HG03575 (cell line): ENCODE data around the gene HTR4.
"Not testable (repeated sequence)": the region's sequence is repeated elsewhere in the genome, so short reads cannot be mapped to it uniquely, and the experiment has no call there.

Experiments used
- ATAC-seq: cut with Tn5 transposase; IDR thresholded peaks from one replicate; pipeline ENCODE4 v1.9.1; 2021; ENCODE audit not compliant: unreplicated experiment, insufficient number of reproducible peaks, low FRiP score; ENCODE audit errors: extremely low read depth

Gene HTR4

DNA sequence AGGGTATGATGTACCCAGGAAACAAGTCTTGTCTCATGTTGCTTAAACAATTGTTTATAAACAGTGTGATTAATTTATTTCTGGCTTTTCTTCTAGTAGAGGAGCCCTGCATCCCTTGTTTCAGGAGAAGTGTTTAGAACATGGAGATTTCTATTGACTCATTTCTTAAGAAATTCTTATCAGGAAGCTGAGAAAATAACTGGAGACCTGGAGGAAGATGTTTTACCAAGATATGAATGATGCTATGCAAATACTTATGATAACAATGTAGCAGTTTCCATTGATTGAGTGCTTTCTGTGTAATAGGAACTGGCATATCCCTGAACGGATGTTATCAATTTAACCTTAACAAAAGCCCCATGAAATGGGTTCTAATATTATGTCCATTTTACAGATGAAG is 162.0 kb downstream of the HTR4 start:
- ATAC-seq, result no peak

DNA sequence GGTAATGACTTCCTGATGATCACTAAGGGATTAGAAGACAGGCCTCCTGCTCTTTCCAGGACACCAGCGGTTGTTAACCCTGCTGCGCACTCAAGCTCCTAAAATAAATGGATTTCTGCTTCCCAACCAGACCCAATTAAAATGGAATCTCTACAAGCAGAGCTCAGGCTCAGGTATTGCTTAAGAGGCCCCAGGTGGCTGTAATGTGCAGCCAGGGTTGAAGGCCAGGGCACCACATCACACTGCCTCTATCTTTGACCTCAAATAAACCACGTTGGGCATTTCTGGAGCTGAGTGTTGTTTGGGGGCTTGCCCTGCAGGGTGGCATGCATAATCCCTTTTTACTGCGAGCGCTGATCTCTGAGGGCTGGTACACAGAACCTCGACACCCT is 162.5 kb downstream of the HTR4 start:
- no peak for ATAC-seq

- ATAC-seq, result no peak
Measured at GRCh38 chr5:148491015-148491792, 163.1 kb downstream of the HTR4 start.

GRCh38 chr5:148488757-148489156 is 165.6 kb downstream of the HTR4 start:
- ATAC-seq, result no peak

DNA sequence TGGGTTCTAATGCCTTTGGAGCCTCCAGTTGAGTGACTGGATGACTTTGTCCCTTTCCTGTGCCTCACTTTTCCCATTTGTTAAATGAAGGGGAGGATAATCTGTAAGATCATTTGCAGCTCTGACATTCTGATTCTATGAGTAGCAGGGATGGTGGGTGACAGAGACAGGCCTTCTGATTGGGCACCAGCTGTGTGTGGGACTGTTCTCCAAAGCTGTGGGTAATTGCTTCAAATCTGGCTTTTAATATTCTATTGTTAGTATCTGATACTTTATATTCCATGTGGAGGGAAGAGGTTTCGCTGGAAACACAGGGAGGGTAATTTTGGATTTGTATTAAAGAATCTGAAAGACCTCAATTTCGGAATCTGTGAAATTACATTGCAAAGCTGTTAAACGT is 167.9 kb downstream of the HTR4 start:
- ATAC-seq, result no peak

DNA sequence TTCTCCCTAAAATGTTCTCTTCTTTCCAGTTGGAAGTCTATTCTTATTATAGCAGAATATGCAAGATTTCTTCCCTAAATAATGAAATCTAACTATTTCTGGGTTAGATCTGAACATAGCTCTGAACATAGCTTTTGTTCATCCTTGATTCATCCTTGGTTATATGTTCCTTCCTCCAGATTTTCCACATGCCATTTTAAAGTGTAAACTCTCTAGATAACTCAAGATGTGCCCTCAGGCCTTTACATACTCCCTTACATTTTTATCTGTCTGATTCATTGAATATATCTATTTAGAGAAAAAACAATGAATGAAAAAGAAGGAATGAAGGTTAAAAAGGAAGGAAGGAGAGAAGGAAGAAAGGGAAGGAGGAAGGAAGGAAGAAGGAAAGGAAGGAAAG is 169.7 kb downstream of the HTR4 start:
- no peak for ATAC-seq

DNA sequence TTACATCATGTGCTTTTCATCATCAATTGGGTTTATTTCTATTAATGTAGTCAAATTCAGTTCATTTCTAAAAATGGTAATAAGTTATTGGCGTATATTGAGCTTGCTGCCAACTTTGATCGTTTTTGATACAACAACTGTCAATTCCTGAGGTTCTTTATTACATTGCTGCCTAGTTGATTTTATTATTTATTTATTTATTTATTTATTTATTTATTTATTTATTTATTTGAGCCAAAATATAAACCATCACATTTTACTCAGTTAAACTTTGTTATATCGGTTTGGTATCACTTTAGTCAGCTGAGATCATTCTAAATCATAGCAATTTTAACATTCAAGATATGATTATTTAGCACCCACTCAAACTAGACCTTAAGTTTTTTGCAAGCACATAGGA is 170.6 kb downstream of the HTR4 start:
- ATAC-seq, result no peak

DNA sequence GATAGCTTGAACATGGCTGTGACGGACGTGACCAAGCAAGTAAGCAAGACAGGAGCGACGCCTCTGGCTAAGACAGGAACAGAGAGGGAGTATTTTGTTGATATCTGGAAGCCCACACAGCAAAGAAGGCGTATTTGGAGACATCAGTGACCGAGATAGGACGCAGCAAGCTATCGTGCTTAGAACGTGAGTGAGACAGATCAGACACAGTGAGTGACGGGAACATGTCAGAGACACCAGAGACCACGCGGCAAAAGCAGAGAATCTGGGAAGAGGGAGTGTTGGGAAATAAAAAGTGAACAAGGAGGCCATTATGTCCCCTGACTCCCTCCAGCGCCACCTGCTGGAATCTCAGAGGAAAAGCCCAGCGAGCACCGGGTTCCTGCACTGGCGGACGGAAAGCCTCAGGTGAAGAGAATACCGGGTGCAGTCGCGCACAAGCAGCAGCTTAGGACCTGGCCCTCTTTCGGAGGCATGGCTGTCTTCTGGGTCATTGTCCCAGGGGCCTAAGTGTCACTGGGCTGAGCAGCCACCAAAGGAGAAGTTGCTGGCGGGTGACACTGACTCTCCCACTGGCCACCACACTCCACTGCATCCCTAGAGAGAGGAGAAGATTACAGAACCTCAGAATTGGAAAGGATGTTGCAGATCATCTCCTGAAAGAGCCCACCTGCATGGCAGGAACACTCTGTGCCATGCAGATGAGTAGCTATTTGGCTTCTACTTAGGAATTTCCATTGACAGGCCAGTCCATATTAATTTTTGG is 171.4 kb downstream of the HTR4 start:
- ATAC-seq, result no peak

GRCh38 chr5:148482196-148482595 is 172.1 kb downstream of the HTR4 start:
- ATAC-seq, result no peak

DNA sequence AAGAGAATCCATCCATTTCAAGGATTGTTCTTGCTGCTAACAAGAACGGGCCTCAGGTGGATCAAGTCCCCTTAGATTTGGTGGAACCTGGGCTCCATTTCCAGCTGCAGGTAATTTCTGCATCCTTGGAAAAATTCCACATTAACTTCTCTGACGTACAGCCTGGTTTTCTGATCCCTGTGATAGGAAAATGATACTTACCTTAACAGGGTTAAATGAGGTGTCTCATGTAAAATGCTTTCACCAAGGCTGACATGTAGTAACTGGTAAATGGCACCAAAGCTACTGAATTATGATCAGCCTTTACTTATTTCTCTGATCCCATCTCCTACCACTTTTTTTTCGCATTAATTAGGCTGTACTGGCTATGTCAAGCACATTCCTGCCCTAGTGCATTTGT is 176.9 kb downstream of the HTR4 start:
- ATAC-seq, result no peak

GRCh38 chr5:148476302-148476701 is 178.0 kb downstream of the HTR4 start:
- no peak for ATAC-seq

DNA sequence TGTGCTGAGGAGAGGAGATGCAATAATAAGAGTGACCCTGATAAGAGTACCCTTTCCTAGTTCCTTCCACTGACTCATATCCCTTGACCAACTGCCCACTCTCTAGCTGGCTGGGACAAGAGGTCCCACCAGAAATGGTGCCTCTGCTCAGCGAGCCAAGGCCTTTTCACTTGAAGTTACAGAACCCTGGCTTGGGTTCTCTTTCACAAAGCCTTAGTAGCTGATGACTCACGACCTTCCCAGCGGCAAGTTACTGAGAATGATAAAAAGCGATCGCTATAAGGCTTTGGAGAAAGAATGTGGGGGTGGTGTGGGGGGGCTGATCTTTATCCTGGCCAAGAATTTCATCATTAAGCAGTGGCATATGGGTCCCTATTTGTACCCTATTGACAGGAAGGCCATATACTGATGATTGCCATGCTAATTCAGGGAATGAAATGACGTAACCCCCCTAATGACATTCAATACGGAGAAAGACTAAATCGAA is 180.3 kb downstream of the HTR4 start:
- ATAC-seq, result no peak

DNA sequence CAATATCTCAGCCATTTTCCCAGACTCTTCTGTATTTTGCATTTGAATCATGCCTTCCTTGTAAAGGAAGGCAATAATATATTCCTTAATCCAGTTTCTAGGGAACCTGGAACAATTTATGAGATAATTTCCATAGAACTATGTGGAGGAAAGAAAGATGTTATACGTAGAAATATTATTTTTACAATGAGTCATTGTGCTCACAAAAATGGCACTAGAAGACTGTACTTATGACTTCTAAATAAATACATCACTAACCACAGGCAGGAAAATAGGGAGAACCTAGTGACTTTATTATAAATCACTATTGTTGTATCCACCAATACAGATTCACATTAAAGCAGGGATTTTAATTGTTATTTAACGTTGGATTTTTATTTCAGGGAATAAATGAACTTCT is 182.9 kb downstream of the HTR4 start:
- no peak for ATAC-seq

GRCh38 chr5:148469501-148469935 is 184.8 kb downstream of the HTR4 start:
- no peak for ATAC-seq

- not testable (repeated sequence) for ATAC-seq
Measured at GRCh38 chr5:148468746-148469145, 185.6 kb downstream of the HTR4 start.

DNA sequence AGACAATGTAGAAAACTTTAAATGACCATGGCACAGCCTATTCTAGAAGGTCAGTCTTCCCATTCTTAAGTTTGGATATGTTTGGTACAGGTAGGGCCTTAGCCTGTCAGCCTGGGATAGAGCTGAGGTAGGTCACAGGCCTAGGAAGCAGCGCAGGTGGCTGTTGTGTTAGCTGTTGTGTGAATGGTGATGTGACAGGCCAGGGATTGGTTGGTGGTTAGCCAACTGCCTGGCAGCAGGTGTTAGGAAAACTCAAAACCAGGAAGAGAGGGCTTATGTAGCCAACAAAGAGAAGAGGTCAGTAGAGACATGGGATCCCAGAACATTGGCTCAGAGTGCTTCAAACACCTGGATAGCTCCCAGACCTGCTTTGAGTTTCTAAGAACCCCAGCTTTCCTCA is 186.4 kb downstream of the HTR4 start:
- no peak for ATAC-seq

DNA sequence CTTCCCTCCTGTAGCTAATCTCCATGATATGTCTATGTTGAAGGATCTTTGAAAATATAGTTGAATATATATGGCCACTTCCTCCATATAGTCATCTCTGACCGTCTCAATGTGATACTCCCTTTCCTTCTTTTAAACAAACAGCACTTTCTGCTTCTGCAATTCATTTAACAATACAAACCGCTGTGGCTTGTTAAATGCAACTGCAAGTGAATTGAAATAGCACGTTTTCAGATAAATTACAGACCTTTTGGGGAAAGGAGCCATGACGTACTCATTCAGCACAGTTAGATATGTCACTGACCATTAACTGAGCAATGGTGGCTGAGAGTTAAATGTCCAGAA is 188.1 kb downstream of the HTR4 start:
- no peak for ATAC-seq

GRCh38 chr5:148465381-148466235 is 188.7 kb downstream of the HTR4 start:
- no peak for ATAC-seq

DNA sequence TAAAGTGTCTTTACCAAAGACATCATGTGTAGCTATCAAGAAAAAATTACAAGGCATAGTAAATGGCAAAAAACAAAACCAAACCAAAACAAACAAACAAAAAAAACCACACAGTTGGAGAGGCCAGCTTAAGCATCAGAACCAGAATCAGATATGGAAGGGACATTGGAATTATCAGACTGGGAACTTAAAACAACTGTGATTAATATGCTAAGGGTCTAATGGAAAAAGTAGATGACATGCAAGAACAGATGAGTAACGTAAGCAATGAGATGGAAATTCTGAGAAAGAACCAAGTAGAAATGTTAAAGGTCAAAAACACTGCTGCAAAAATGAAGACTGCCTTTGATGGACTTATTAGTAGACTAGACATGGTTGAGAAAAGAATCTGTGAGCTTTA is 194.7 kb downstream of the HTR4 start:
- no peak for ATAC-seq
